HG02678 (cell line): ENCODE measurements around the gene COX7A2.

Source experiments
- ATAC-seq: cut with Tn5 transposase; IDR thresholded peaks from one replicate; pipeline ENCODE4 v1.9.1; 2021; ENCODE audit warnings: mild to moderate bottlenecking, moderate library complexity; ENCODE audit not compliant: unreplicated experiment

The COX7A2 gene

GRCh38 chr6:75201901-75202672 is 41.5 kb downstream of the COX7A2 start:
- no peak for ATAC-seq

- no peak for ATAC-seq
Measured at GRCh38 chr6:75201021-75201420, 42.6 kb downstream of the COX7A2 start.

GRCh38 chr6:75199889-75200288 is 43.7 kb downstream of the COX7A2 start:
- no peak for ATAC-seq

DNA sequence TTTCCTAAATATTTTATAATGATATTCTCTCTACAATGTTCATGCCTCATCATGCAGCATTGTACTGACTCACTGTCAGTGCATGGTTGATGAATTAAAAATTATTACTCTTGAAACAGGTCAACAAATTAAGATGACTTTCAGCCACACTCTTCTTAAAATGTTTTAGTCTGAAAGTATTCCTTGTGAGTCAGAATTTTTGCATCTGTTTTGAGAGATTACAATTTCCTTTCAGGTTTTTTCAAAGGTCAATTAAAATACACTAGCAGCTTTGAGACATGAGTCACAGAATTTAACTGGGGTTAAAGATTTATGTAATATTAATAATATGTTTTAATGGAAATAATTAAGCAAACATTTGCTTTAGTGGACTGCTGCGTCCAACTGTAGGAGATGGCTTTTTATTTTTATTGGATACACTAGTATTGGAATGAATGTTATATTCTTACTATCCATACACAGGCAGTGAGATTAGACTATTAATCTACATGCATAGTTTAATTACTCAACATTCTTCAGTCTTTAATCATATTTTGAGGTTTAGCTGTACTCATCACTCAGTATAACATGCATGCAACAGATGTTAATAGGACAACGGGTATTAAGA is 47.4 kb downstream of the COX7A2 start:
- no peak for ATAC-seq

GRCh38 chr6:75188221-75188925 is 55.2 kb downstream of the COX7A2 start:
- no peak for ATAC-seq
